T-helper 17 cell (primary cell): ENCODE data around the gene NAA25. TPM values are rescaled to one million over a fixed set of nuclear protein-coding genes. Genes with fewer than 3 reads are reported as not detected.
"Not testable (repeated sequence)": the region's sequence is repeated elsewhere in the genome, so short reads cannot be mapped to it uniquely, and the experiment has no call there.

ENCODE experiments used
- ATAC-seq: fragments of 150-1000 bp; cut with Tn5 transposase; 2 replicates; pipeline ENCODE4 v1.10.0; 2021; ENCODE audit warnings: mild to moderate bottlenecking, moderate library complexity
- DNase-seq, 3 donors: peaks; one replicate each; pipeline versions ENCODE4 v3.0.0 to v3.0.0-alpha.2; 2020 to 2021
- H3K9me3 ChIP-seq: one replicate; pipeline ENCODE4 v1.7.0; 2013; ENCODE audit warnings: low read length, mild to moderate bottlenecking; ENCODE audit not compliant: control insufficient read depth, poor library complexity, severe bottlenecking
- H3K27ac Mint-ChIP-seq: one replicate; pipeline ENCODE4 v1.8.0; 2022; ENCODE audit warnings: mild to moderate bottlenecking, moderate library complexity, mixed read lengths
- H3K27me3 Mint-ChIP-seq: one replicate; pipeline ENCODE4 v1.8.0; 2022; ENCODE audit warnings: mixed read lengths
- H3K36me3 Mint-ChIP-seq: one replicate; pipeline ENCODE4 v1.8.0; 2022; ENCODE audit warnings: low read depth, mixed read lengths
- H3K4me1 Mint-ChIP-seq: one replicate; pipeline ENCODE4 v1.8.0; 2022; ENCODE audit warnings: mild to moderate bottlenecking, mixed read lengths
- H3K4me3 Mint-ChIP-seq: one replicate; pipeline ENCODE4 v1.8.0; 2022; ENCODE audit warnings: mild to moderate bottlenecking, moderate library complexity, mixed read lengths
- total RNA-seq, 4 donors: library from RNA in 2 of 4; stranded (reverse) in 2 of 4; gene quantifications; one replicate each; pipeline ENCODE4 v1.2.3 and lab custom pipeline; 2022 to 2026

The NAA25 gene
- total RNA-seq, 2 donors from 2014 or later: 29.9 to 34.7 TPM

DNA sequence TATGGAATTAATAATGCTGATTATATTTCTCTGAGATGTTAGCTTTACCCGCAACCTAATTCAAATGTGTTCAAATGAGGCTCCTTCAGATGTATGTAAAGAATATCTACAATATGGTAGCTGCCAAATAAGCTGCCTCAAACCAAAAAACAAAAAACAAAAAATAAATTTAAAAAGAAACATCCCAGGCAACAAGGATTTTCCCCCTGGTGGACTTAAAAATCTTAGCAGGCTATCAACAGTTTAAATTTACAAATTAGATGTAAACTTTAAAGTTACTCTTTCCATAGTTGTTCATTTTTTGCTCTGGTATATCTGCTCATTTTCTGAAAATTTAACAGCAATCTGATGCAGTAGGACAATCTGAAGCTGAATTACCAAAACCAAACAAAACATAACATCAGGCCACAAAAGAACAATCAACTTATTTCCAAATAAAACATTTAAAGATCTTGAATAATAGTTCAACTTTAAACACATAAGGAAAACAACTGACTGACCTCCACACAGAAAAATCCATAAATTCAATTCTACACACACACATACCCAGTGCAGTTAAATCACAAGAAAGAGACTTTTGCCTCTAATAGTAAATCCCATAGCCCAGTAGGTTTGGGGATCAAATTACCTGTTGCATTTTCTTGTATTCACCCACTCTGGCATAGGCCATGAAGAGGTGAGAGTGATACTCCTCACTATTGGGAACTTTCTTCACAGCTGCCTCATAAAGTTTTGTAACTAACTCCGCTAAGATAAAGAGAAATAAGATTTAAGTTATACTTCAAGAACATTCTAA, 21.3 kb downstream of the NAA25 start:
- H3K9me3 ChIP-seq: no peaks in the 10 kb centered on the region
- Mint-ChIP-seq H3K36me3 (peaks cover 9% of the 10 kb centered on the region), H3K27ac (no peak overlapping the region), H3K4me3 (no peak overlapping the region), H3K4me1 (peaks cover 17% of the 10 kb centered on the region), H3K27me3 (no peaks in the 10 kb centered on the region)
- ATAC-seq (no peak), DNase-seq (no peak)

GRCh38 chr12:112066566-112066965, 42.0 kb downstream of the NAA25 start:
- H3K27ac Mint-ChIP-seq: no peak overlapping the region
- no peak for DNase-seq
- H3K4me1 Mint-ChIP-seq: peaks cover 3% of the 10 kb centered on the region
- peaks cover 7% of the 10 kb centered on the region for H3K36me3 Mint-ChIP-seq
- ATAC-seq: no peak
- H3K4me3 Mint-ChIP-seq: no peak overlapping the region
- H3K27me3 Mint-ChIP-seq: no peaks in the 10 kb centered on the region
- H3K9me3 ChIP-seq: no peaks in the 10 kb centered on the region

DNA sequence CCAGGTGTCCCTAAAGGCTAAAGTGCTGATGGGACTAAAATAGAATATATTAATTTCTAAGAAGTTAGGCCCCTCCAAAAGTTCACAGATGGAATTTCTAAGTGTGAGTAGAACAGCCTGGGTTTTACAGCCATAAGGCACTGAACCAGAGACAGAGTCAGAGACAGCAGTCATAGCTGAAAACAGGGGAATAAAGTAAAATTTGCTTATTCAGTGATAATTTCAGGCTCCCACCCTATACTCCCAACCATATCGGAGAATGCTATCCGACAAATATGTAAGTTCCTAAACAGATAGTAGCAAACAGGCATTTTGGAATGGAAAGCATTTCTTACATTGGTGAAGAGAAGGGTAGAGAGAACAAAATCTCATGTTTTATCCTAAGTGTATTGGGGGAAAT, 45.3 kb downstream of the NAA25 start:
- ATAC-seq (no peak), DNase-seq (no peak)
- H3K9me3 ChIP-seq: no peaks in the 10 kb centered on the region
- Mint-ChIP-seq H3K27me3 (no peaks in the 10 kb centered on the region), H3K27ac (peak overlapping the region; percentile 66), H3K4me1 (peaks cover 3% of the 10 kb centered on the region), H3K36me3 (peaks cover 10% of the 10 kb centered on the region), H3K4me3 (no peak overlapping the region)

DNA sequence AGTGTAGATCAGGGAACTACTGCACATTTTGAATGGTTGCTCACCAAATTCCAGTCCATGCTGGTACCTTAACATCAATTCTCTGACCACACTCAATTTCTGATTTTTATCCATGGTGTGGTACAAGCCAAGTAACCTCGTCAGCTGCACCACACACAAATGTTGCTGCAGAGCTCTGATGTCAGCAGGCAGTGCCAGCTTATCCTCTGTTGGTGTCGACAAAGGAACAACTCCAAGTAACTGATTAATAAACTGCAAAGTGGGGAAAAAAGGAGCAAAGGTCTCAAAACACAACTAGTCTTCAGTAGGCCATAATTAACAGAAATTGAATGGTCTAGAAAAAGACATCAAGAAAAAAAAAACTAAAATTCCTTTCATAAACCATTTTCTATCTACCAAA, 47.4 kb downstream of the NAA25 start:
- DNase-seq: no peak
- no peaks in the 10 kb centered on the region for H3K9me3 ChIP-seq
- ATAC-seq: no peak
- Mint-ChIP-seq H3K36me3 (peaks cover 7% of the 10 kb centered on the region), H3K27ac (no peak overlapping the region), H3K4me1 (peaks cover 4% of the 10 kb centered on the region), H3K27me3 (no peaks in the 10 kb centered on the region), H3K4me3 (no peak overlapping the region)

- H3K27ac Mint-ChIP-seq: peak overlapping the region; percentile 27
- no peaks in the 10 kb centered on the region for H3K9me3 ChIP-seq
These were observed 59.2 kb downstream of the NAA25 start for GRCh38 chr12:112049351-112049750.

GRCh38 chr12:112046003-112046402, 62.6 kb downstream of the NAA25 start:
- H3K27ac Mint-ChIP-seq: peak overlapping the region; percentile 43
- H3K9me3 ChIP-seq: no peaks in the 10 kb centered on the region
- DNase-seq (no peak), ATAC-seq (no peak)
- H3K4me1 Mint-ChIP-seq: peaks cover 3% of the 10 kb centered on the region
- no peaks in the 10 kb centered on the region for H3K27me3 Mint-ChIP-seq
- no peak overlapping the region for H3K4me3 Mint-ChIP-seq
- H3K36me3 Mint-ChIP-seq: peaks cover 9% of the 10 kb centered on the region

More at GRCh38 chr12:112049351-112049750, 59.2 kb downstream of the NAA25 start:
- no peak for DNase-seq
- Mint-ChIP-seq H3K4me3 (no peak overlapping the region), H3K27me3 (no peaks in the 10 kb centered on the region), H3K4me1 (peaks cover 4% of the 10 kb centered on the region), H3K36me3 (peaks cover 3% of the 10 kb centered on the region)
- no peak for ATAC-seq

DNA sequence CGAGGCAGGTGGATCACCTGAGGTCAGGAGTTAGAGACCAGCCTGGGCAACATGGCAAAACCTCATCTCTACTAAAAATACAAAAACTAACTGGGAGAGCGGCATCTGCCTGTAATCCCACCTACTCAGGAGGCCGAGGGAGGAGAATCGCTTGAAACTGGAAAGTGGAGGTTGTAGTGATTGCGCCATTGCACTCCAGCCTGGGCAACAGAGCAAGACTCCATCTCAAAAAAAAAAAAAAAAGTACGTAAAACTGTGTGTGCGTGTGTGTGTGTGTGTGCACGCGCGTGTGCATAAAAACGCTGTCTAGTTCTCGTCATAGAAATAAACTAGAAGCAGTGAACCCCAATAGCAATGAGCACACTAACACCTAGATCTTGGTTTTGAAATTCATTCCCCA, 72.0 kb downstream of the NAA25 start:
- Mint-ChIP-seq H3K4me1 (peaks cover 12% of the 10 kb centered on the region), H3K27ac (peak overlapping the region; percentile 9), H3K36me3 (peaks cover 11% of the 10 kb centered on the region)
- not testable (repeated sequence) for H3K27me3 Mint-ChIP-seq, ATAC-seq, H3K4me3 Mint-ChIP-seq, DNase-seq, H3K9me3 ChIP-seq

DNA sequence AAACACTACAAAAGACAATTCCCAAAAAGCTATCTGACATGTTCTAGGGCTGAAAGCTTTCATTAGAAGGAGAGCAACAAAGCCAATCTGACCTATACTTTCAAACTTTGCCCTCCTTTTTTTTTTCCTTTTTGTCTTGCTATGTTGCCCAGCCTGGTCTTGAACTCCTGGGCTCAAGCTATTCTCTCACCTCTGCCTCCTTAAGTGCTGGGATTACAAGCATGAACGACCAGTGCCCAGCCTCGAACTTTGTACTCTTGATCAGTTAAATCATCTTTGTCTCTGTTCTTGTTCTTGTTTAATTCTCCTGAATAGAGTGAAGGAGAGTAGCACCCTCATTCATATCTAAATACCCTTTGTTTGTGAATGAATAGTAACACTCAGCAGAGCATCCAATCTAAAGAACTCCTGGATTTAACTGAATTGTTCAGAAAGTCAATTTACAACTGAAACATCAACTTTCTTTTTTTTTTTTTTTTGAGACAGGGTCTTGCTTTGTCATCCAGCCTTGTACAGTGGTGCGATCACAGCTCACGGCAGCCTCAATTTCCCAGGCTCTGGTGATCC, 73.3 kb downstream of the NAA25 start:
- Mint-ChIP-seq H3K27me3 (no peaks in the 10 kb centered on the region), H3K36me3 (peaks cover 11% of the 10 kb centered on the region), H3K27ac (no peak overlapping the region), H3K4me3 (no peak overlapping the region), H3K4me1 (peaks cover 16% of the 10 kb centered on the region)
- no peak for DNase-seq
- no peak for ATAC-seq
- H3K9me3 ChIP-seq: no peaks in the 10 kb centered on the region

DNA sequence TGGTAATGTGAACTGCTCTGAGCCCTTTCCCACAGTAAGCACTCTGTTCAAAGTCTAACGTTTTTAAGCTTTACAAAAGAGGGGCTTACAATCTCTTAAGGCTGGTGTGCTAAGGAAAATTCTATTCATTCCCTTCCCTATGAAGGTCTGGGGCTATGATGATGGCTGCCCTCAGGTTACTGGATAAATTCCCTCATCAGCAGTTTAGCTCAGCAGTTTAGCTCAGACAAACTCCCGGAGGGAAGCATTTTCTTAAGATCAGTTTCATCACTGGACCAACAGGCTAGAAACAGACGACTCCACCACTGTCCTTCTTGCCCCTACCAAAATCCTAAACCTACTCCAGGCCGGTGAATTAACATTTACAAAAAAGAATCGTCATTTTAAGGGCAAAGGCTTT, 76.3 kb downstream of the NAA25 start:
- no peak for ATAC-seq
- Mint-ChIP-seq H3K36me3 (peaks cover 4% of the 10 kb centered on the region), H3K4me1 (peaks cover 12% of the 10 kb centered on the region), H3K27me3 (no peaks in the 10 kb centered on the region), H3K27ac (peak overlapping the region; percentile 27), H3K4me3 (no peak overlapping the region)
- no peaks in the 10 kb centered on the region for H3K9me3 ChIP-seq
- no peak for DNase-seq

DNA sequence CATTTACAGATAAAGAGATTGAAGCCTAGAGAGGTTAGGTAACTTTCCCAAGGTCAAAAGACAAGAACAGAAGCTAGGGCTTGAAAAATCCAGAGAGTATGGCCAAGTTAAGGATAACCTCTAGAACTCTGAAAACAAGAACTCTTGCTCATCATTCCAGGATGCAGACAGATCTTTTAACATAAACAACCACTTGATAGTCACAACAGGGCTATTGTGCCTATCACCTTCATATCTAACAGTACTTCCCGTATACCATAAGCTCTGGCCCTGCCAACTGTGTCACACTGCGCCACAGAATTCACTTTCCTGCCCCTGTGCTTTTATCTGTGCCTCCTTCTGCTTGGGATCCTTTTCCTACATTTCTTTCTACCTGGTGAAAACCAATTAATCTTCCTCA, 77.1 kb downstream of the NAA25 start:
- no peak overlapping the region for H3K4me3 Mint-ChIP-seq
- H3K27ac Mint-ChIP-seq: peak overlapping the region; percentile 60
- peaks cover 4% of the 10 kb centered on the region for H3K36me3 Mint-ChIP-seq
- H3K4me1 Mint-ChIP-seq: peaks cover 12% of the 10 kb centered on the region
- DNase-seq: no peak
- no peak for ATAC-seq
- H3K27me3 Mint-ChIP-seq: no peaks in the 10 kb centered on the region
- H3K9me3 ChIP-seq: no peaks in the 10 kb centered on the region

- Mint-ChIP-seq H3K4me1 (peaks cover 19% of the 10 kb centered on the region), H3K27ac (no peak overlapping the region), H3K27me3 (no peaks in the 10 kb centered on the region), H3K4me3 (no peak overlapping the region), H3K36me3 (peaks cover 4% of the 10 kb centered on the region)
- no peaks in the 10 kb centered on the region for H3K9me3 ChIP-seq
- ATAC-seq (no peak), DNase-seq (no peak)
These were observed 79.3 kb downstream of the NAA25 start for GRCh38 chr12:112029301-112029700.

DNA sequence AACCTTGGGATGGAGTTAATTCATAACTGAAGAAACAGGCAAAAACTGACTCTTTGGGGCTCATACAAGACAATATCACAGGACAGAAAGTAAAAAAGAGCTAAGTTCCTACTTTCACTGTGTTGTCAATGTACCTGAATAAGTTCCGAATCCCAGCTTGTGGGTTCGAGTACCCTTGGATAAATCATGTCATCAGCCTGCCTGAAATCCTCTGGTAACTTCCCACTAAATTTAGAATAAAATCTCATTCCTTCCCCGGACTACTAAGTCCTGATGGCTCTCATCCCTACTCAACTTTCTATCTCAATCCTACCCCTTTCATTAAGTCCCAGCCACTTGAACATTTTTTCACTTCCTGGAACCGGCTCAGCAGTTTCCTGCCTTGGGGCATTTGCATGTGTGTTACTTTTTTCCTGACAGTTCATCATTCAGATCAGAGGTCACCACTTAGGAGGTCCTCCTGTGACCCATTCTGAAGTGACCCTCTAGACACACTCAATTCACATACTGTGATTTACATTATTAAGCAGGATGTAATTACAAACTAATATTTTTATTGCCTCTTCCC, 82.7 kb downstream of the NAA25 start:
- ATAC-seq (no peak), DNase-seq (no peak)
- Mint-ChIP-seq H3K36me3 (peaks cover 4% of the 10 kb centered on the region), H3K27ac (peak overlapping the region; percentile 76), H3K4me3 (no peak overlapping the region), H3K27me3 (no peaks in the 10 kb centered on the region), H3K4me1 (peaks cover 22% of the 10 kb centered on the region)
- H3K9me3 ChIP-seq: no peaks in the 10 kb centered on the region

- peaks cover 4% of the 10 kb centered on the region for H3K36me3 Mint-ChIP-seq
- peaks cover 33% of the 10 kb centered on the region for H3K4me1 Mint-ChIP-seq
- DNase-seq: no peak
- ATAC-seq: no peak
- H3K9me3 ChIP-seq: no peaks in the 10 kb centered on the region
- H3K27me3 Mint-ChIP-seq: no peaks in the 10 kb centered on the region
- no peak overlapping the region for H3K4me3 Mint-ChIP-seq
- H3K27ac Mint-ChIP-seq: no peak overlapping the region
These were observed 84.7 kb downstream of the NAA25 start for GRCh38 chr12:112023759-112024396.
